Smooth muscle cell (in vitro differentiated cells): ENCODE results near the gene GDF10. TPM values are rescaled to one million over a fixed set of nuclear protein-coding genes. Genes with fewer than 3 reads are reported as not detected.
A peak's percentile ranks its signal among the peaks of the same experiment; 100 is the strongest.

ENCODE experiments used
- DNase-seq: peaks from one replicate; lab custom pipeline; 2025; ENCODE audit not compliant: unreplicated experiment; lab: John Stamatoyannopoulos, UW
- H2AFZ ChIP-seq: fragments of 200-600 bp; sonication (generic); 2 replicates; pipeline ENCODE4 v1.6.0; 2016; ENCODE audit warnings: antibody characterized with exemption, low read depth, mild to moderate bottlenecking
- H3F3A ChIP-seq: fragments of 200-600 bp; sonication (generic); 2 replicates; pipeline ENCODE4 v1.6.0; 2017; ENCODE audit warnings: antibody characterized with exemption, low read depth
- H3K27ac ChIP-seq: fragments of 200-600 bp; sonication (generic); 2 replicates; pipeline ENCODE4 v1.5.1; 2016; ENCODE audit warnings: low read depth, mild to moderate bottlenecking
- H3K27me3 ChIP-seq: fragments of 200-600 bp; sonication (generic); 2 replicates; pipeline ENCODE4 v1.6.1; 2016; ENCODE audit warnings: low read depth, mild to moderate bottlenecking
- H3K36me3 ChIP-seq: fragments of 200-600 bp; sonication (generic); 2 replicates; pipeline ENCODE4 v1.5.1; 2016; ENCODE audit warnings: low read depth
- H3K4me1 ChIP-seq: fragments of 200-600 bp; sonication (generic); 2 replicates; pipeline ENCODE4 v1.5.1; 2016; ENCODE audit warnings: low read depth
- H3K4me2 ChIP-seq: fragments of 200-600 bp; sonication (generic); 2 replicates; pipeline ENCODE4 v1.6.0; 2016; ENCODE audit warnings: mild to moderate bottlenecking
- H3K4me3 ChIP-seq: fragments of 200-600 bp; sonication (generic); 2 replicates; pipeline ENCODE4 v1.5.1; 2016; ENCODE audit warnings: mild to moderate bottlenecking
- H3K79me2 ChIP-seq: fragments of 200-600 bp; sonication (generic); 2 replicates; pipeline ENCODE4 v1.6.0; 2016; ENCODE audit warnings: low read depth, mild to moderate bottlenecking
- H3K9ac ChIP-seq: fragments of 200-600 bp; sonication (generic); 2 replicates; pipeline ENCODE4 v1.6.0; 2016; ENCODE audit warnings: low read depth
- H3K9me3 ChIP-seq: fragments of 200-600 bp; sonication (generic); replicated peaks from 2 replicates; pipeline ENCODE4 v1.5.1; 2016; ENCODE audit warnings: low read depth
- H4K20me1 ChIP-seq: fragments of 200-600 bp; sonication (generic); 2 replicates; pipeline ENCODE4 v1.6.0; 2016; ENCODE audit warnings: low read depth
- CTCF ChIP-seq: fragments of 200-600 bp; sonication (generic); IDR thresholded peaks from 2 replicates; pipeline ENCODE4 v1.5.1; 2017; ENCODE audit warnings: borderline replicate concordance, mild to moderate bottlenecking, antibody characterized with exemption; ENCODE audit not compliant: insufficient read depth, poor library complexity, severe bottlenecking
- WGBS: methylation state at CpG from one replicate; pipeline ENCODE4 v1.1.7; 2016; ENCODE audit warnings: low lambda C conversion rate; 5-methylcytosine and 5-hydroxymethylcytosine counted together
- polyA plus RNA-seq: library from polyadenylated mRNA; unstranded; fragments of >200 nt; fragmentation: Nextera tagmentation; extraction: Ambion mirVana; gene quantifications from 2 replicates; pipeline ENCODE4 v1.2.1, GENCODE V29; 2016
- total RNA-seq: library from RNA; depleted of rRNA; stranded (reverse); fragments of >200 nt; gene quantifications from 2 replicates; pipeline ENCODE4 v1.2.3, GENCODE V29; 2014

The GDF10 gene
- total and polyA plus RNA-seq, 2 experiments from 2014 or later: 0.58 to 1.5 TPM

- H3F3A ChIP-seq: no peaks in the 10 kb centered on the region
- WGBS: 77% methylated on average over 15 of the region's 15 CpGs
- no peak for DNase-seq
- H3K4me1 ChIP-seq: no peaks in the 10 kb centered on the region
- no peaks in the 10 kb centered on the region for H4K20me1 ChIP-seq
- H3K27ac ChIP-seq: peak overlapping the region; percentile 15
- H3K36me3 ChIP-seq: no peaks in the 10 kb centered on the region
- H3K9ac ChIP-seq: no peak overlapping the region
- H2AFZ ChIP-seq: peak overlapping the region; percentile 9
- no peak for TF ChIP-seq CTCF
- no peak overlapping the region for H3K4me3 ChIP-seq
- no peaks in the 10 kb centered on the region for H3K9me3 ChIP-seq
- H3K27me3 ChIP-seq: peaks cover 10% of the 10 kb centered on the region
- H3K4me2 ChIP-seq: no peak overlapping the region
- H3K79me2 ChIP-seq: no peaks in the 10 kb centered on the region
These were observed 36.6 kb downstream of the GDF10 start for GRCh38 chr10:47336387-47337134.

- Histone ChIP-seq H3K9me3 (no peaks in the 10 kb centered on the region), H2AFZ (peak overlapping the region; percentile 9), H3K27ac (no peak overlapping the region), H3K4me2 (no peak overlapping the region), H3K27me3 (peaks cover 10% of the 10 kb centered on the region), H3K79me2 (no peaks in the 10 kb centered on the region), H3K9ac (no peak overlapping the region), H3F3A (no peaks in the 10 kb centered on the region), H3K4me1 (no peaks in the 10 kb centered on the region), H3K36me3 (no peaks in the 10 kb centered on the region), H3K4me3 (no peak overlapping the region), H4K20me1 (no peaks in the 10 kb centered on the region)
- TF ChIP-seq CTCF: no peak
- no peak for DNase-seq
- WGBS: 72% methylated on average over 4 of the region's 4 CpGs
These were observed 37.3 kb downstream of the GDF10 start for GRCh38 chr10:47337310-47337709.

GRCh38 chr10:47339186-47339735, 39.3 kb downstream of the GDF10 start:
- H3F3A ChIP-seq: no peaks in the 10 kb centered on the region
- H4K20me1 ChIP-seq: no peaks in the 10 kb centered on the region
- no peak for TF ChIP-seq CTCF
- 80% methylated on average over 8 of the region's 8 CpGs for WGBS
- H2AFZ ChIP-seq: no peak overlapping the region
- no peak overlapping the region for H3K9ac ChIP-seq
- no peaks in the 10 kb centered on the region for H3K36me3 ChIP-seq
- no peak overlapping the region for H3K4me2 ChIP-seq
- no peak overlapping the region for H3K27ac ChIP-seq
- H3K9me3 ChIP-seq: no peaks in the 10 kb centered on the region
- no peak for DNase-seq
- H3K27me3 ChIP-seq: peaks cover 4% of the 10 kb centered on the region
- H3K79me2 ChIP-seq: no peaks in the 10 kb centered on the region
- no peak overlapping the region for H3K4me3 ChIP-seq
- H3K4me1 ChIP-seq: no peaks in the 10 kb centered on the region
